ENCODE measurements around the gene SEMA4F.
A peak's percentile ranks its signal among the peaks of the same experiment; 100 is the strongest.

Gene SEMA4F

DNA sequence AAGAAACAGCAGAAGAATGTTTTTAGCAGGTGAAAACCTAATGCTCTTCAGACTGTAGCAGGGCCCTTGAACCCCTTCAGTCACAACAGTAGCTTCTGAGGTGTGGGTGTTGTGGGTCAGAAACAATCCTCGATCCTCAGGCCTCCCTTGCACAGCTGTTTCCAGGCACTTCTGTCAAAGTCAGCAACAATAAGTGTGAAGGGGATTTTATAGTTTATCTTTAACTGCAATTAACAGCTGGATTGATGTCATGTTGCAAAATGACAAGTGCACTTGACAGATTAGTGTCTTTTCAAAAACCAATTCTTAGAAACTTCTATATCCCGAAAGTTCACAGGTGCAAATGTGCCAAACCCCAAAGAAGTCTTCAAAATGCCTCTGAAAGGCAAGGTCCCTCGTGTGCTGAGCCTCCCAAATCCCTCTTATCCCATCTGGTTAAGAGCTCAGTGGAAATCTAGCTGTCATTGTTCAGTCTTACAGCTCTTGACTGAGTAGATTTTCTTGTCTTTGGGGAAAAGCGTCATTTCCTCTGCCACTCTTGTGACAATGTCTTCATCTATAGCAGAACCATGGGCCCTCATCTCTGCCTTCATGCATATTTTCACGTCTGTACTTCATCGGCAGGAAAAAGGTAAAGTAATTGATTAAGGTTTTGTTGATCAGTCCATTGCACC, 35.5 kb upstream of the SEMA4F start:
- Histone ChIP-seq H3K9me2 (replicated peaks; ENCODE audit: control insufficient read depth, low read length) (no peaks in the 10 kb centered on the region), H3K9me3 (ENCODE audit: control insufficient read depth, insufficient read depth, low read length) (no peaks in the 10 kb centered on the region), H3K4me3 (ENCODE audit: low read length) (no peak overlapping the region), H3K27ac (ENCODE audit: low read depth, low read length) (no peak overlapping the region), H3K79me2 (ENCODE audit: control insufficient read depth, low read length) (no peaks in the 10 kb centered on the region), H3F3A (ENCODE audit: control insufficient read depth, insufficient read depth) (no peaks in the 10 kb centered on the region), H3K27me3 (ENCODE audit: control insufficient read depth, low read length) (peaks cover 27% of the 10 kb centered on the region), H4K20me1 (ENCODE audit: control insufficient read depth, insufficient read depth, low read depth, low read length) (no peaks in the 10 kb centered on the region), H3K4me1 (ENCODE audit: control insufficient read depth, low read length) (peaks cover 10% of the 10 kb centered on the region), H3K4me2 (ENCODE audit: low read length) (no peak overlapping the region), H3K36me3 (ENCODE audit: control insufficient read depth, low read length) (no peaks in the 10 kb centered on the region)
- no peak for TF ChIP-seq EZH2phosphoT487 (IDR thresholded peaks at IDR 0.05; ENCODE audit: borderline replicate concordance, low read length)
- TF ChIP-seq, protein P1, sequence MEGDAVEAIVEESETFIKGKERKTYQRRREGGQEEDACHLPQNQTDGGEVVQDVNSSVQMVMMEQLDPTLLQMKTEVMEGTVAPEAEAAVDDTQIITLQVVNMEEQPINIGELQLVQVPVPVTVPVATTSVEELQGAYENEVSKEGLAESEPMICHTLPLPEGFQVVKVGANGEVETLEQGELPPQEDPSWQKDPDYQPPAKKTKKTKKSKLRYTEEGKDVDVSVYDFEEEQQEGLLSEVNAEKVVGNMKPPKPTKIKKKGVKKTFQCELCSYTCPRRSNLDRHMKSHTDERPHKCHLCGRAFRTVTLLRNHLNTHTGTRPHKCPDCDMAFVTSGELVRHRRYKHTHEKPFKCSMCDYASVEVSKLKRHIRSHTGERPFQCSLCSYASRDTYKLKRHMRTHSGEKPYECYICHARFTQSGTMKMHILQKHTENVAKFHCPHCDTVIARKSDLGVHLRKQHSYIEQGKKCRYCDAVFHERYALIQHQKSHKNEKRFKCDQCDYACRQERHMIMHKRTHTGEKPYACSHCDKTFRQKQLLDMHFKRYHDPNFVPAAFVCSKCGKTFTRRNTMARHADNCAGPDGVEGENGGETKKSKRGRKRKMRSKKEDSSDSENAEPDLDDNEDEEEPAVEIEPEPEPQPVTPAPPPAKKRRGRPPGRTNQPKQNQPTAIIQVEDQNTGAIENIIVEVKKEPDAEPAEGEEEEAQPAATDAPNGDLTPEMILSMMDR (IDR thresholded peaks at IDR 0.05; ENCODE audit: low read depth, low read length, poor library complexity, severe bottlenecking): no peak

DNA sequence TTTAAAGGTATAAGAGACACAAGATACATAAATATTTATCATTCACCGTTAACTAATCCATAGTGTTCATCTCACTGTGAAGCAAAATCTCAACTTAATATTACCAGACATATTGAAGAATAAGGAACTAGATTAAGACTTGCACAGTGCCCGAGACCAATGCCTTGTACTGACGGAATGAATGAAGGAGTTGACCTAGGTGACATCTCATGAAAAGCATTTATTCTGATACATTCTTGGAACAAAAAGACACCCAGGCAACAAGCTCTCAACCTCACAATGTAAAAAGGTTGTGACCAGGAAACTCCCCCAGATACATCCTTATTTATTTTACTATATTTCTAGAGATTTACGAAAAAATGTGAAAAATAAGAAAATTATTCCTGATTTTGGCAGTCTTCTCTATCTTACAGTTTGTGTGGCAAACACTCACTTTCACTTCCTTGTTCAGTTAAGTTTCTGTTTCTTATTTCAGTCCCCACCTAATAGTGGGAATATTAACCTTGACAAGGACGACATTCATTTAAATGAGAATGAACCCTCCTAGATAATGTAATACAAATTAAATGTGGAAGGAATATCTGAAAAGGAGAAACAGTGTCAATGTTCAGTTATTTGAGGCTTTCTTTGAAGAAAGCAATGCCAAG, 34.3 kb upstream of the SEMA4F start:
- no peaks in the 10 kb centered on the region for H3K79me2 ChIP-seq (ENCODE audit: control insufficient read depth, low read length)
- no peak overlapping the region for H3K27ac ChIP-seq (ENCODE audit: low read depth, low read length)
- H3K4me1 ChIP-seq (ENCODE audit: control insufficient read depth, low read length): peaks cover 10% of the 10 kb centered on the region
- no peak for TF ChIP-seq EZH2phosphoT487 (IDR thresholded peaks at IDR 0.05; ENCODE audit: borderline replicate concordance, low read length)
- TF ChIP-seq, protein P1 (IDR thresholded peaks at IDR 0.05; ENCODE audit: low read depth, low read length, poor library complexity, severe bottlenecking): no peak
- no peaks in the 10 kb centered on the region for H3F3A ChIP-seq (ENCODE audit: control insufficient read depth, insufficient read depth)
- peak overlapping the region; percentile 8; the same call in 1 of the 2 replicates for H3K4me2 ChIP-seq (ENCODE audit: low read length)
- H3K36me3 ChIP-seq (ENCODE audit: control insufficient read depth, low read length): no peaks in the 10 kb centered on the region
- H3K9me3 ChIP-seq (ENCODE audit: control insufficient read depth, insufficient read depth, low read length): no peaks in the 10 kb centered on the region
- no peaks in the 10 kb centered on the region for H3K9me2 ChIP-seq (replicated peaks; ENCODE audit: control insufficient read depth, low read length)
- no peaks in the 10 kb centered on the region for H4K20me1 ChIP-seq (ENCODE audit: control insufficient read depth, insufficient read depth, low read depth, low read length)
- H3K27me3 ChIP-seq (ENCODE audit: control insufficient read depth, low read length): peaks cover 17% of the 10 kb centered on the region; the same call in 1 of the 2 replicates
- no peak overlapping the region for H3K4me3 ChIP-seq (ENCODE audit: low read length)

DNA sequence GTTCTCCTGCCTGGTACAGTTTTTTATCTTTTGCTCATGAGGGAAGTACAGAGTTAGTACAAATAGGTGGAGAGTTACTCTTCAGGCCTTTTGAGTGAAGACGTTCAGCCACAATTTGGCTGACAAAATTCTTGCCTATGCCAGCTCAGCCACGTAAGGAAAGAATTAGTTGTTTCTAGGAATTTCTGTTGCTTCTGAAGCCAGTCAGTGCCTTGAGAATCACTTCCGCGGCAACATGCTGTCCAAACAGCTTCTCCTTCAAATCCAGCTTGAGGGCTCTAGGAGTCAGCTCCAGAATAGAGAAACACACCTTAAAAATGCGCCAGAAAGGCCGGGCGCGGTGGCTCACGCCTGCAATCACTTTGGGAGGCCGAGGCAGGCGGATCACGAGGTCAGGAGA, 33.4 kb upstream of the SEMA4F start:
- Histone ChIP-seq H3K27me3 (ENCODE audit: control insufficient read depth, low read length) (peaks cover 15% of the 10 kb centered on the region; the same call in 1 of the 2 replicates), H3K79me2 (ENCODE audit: control insufficient read depth, low read length) (no peaks in the 10 kb centered on the region), H3K9me3 (ENCODE audit: control insufficient read depth, insufficient read depth, low read length) (no peaks in the 10 kb centered on the region), H3K4me2 (ENCODE audit: low read length) (no peak overlapping the region), H3K36me3 (ENCODE audit: control insufficient read depth, low read length) (no peaks in the 10 kb centered on the region), H3F3A (ENCODE audit: control insufficient read depth, insufficient read depth) (no peaks in the 10 kb centered on the region), H3K4me1 (ENCODE audit: control insufficient read depth, low read length) (peaks cover 10% of the 10 kb centered on the region), H4K20me1 (ENCODE audit: control insufficient read depth, insufficient read depth, low read depth, low read length) (no peaks in the 10 kb centered on the region), H3K4me3 (ENCODE audit: low read length) (no peak overlapping the region), H3K27ac (ENCODE audit: low read depth, low read length) (no peak overlapping the region), H3K9me2 (replicated peaks; ENCODE audit: control insufficient read depth, low read length) (no peaks in the 10 kb centered on the region)
- TF ChIP-seq, protein P1 (IDR thresholded peaks at IDR 0.05; ENCODE audit: low read depth, low read length, poor library complexity, severe bottlenecking): no peak
- no peak for TF ChIP-seq EZH2phosphoT487 (IDR thresholded peaks at IDR 0.05; ENCODE audit: borderline replicate concordance, low read length)

Measured in DOHH2 (cell line).